ENCODE data around the gene KCNA3. TPM values are rescaled to one million over a fixed set of nuclear protein-coding genes. Genes with fewer than 3 reads are reported as not detected.

The KCNA3 gene
- total and polyA plus RNA-seq, 2 experiments from 2014 or later, result 0.43 TPM; not detected in 1

GRCh38 chr1:110638058-110638457 is 36.7 kb downstream of the KCNA3 start:
- Histone ChIP-seq H3K4me2 (no peak overlapping the region), H3K4me1 (ENCODE audit: insufficient read depth) (no peaks in the 10 kb centered on the region), H3K9me2 (replicated peaks; ENCODE audit: insufficient read depth) (no peaks in the 10 kb centered on the region), H4K20me1 (ENCODE audit: insufficient read depth, poor library complexity, severe bottlenecking) (no peaks in the 10 kb centered on the region), H3K9me3 (ENCODE audit: low read depth) (no peaks in the 10 kb centered on the region), H3K36me3 (replicated peaks; ENCODE audit: insufficient read depth, low read depth) (no peaks in the 10 kb centered on the region), H3K79me2 (no peaks in the 10 kb centered on the region), H3K27ac (no peak overlapping the region), H2AFZ (no peak overlapping the region), H3K4me3 (no peak overlapping the region), H3K27me3 (peaks cover 3% of the 10 kb centered on the region)
- DNase-seq (ENCODE audit: low spot score), result no peak
- TF ChIP-seq EZH2phosphoT487 (IDR thresholded peaks at IDR 0.05; ENCODE audit: low read depth, severe bottlenecking, unreplicated experiment) (no peak), EZH2 (IDR thresholded peaks at IDR 0.05; ENCODE audit: borderline replicate concordance) (no peak), CTCF (IDR thresholded peaks at IDR 0.05; ENCODE audit: poor library complexity) (no peak)
- WGBS (ENCODE audit: low lambda C conversion rate, missing lambda C conversion rate), result 67% methylated on average over 2 of the region's 2 CpGs

GRCh38 chr1:110637475-110637874 is 37.3 kb downstream of the KCNA3 start:
- Histone ChIP-seq H2AFZ (no peak overlapping the region), H4K20me1 (ENCODE audit: insufficient read depth, poor library complexity, severe bottlenecking) (no peaks in the 10 kb centered on the region), H3K79me2 (no peaks in the 10 kb centered on the region), H3K27ac (no peak overlapping the region), H3K4me1 (ENCODE audit: insufficient read depth) (no peaks in the 10 kb centered on the region), H3K4me2 (no peak overlapping the region), H3K9me2 (replicated peaks; ENCODE audit: insufficient read depth) (no peaks in the 10 kb centered on the region), H3K36me3 (replicated peaks; ENCODE audit: insufficient read depth, low read depth) (no peaks in the 10 kb centered on the region), H3K27me3 (peaks cover 3% of the 10 kb centered on the region), H3K4me3 (no peak overlapping the region), H3K9me3 (ENCODE audit: low read depth) (no peaks in the 10 kb centered on the region)
- no peak for TF ChIP-seq EZH2 (IDR thresholded peaks at IDR 0.05; ENCODE audit: borderline replicate concordance)
- WGBS (ENCODE audit: low lambda C conversion rate, missing lambda C conversion rate), result 63% methylated on average over 3 of the region's 3 CpGs
- DNase-seq (ENCODE audit: low spot score), result no peak

GRCh38 chr1:110636149-110636935 is 38.4 kb downstream of the KCNA3 start:
- no peaks in the 10 kb centered on the region for H3K9me2 ChIP-seq (replicated peaks; ENCODE audit: insufficient read depth)
- no peak for DNase-seq (ENCODE audit: low spot score)
- H4K20me1 ChIP-seq (ENCODE audit: insufficient read depth, poor library complexity, severe bottlenecking), result no peaks in the 10 kb centered on the region
- 75% methylated on average over 4 of the region's 4 CpGs for WGBS (ENCODE audit: low lambda C conversion rate, missing lambda C conversion rate)
- H2AFZ ChIP-seq, result no peak overlapping the region
- H3K4me2 ChIP-seq, result no peak overlapping the region
- H3K79me2 ChIP-seq, result no peaks in the 10 kb centered on the region
- TF ChIP-seq EZH2phosphoT487 (IDR thresholded peaks at IDR 0.05; ENCODE audit: low read depth, severe bottlenecking, unreplicated experiment) (no peak), CTCF (IDR thresholded peaks at IDR 0.05; ENCODE audit: poor library complexity) (no peak), EZH2 (IDR thresholded peaks at IDR 0.05; ENCODE audit: borderline replicate concordance) (no peak)
- H3K36me3 ChIP-seq (replicated peaks; ENCODE audit: insufficient read depth, low read depth), result no peaks in the 10 kb centered on the region
- H3K27ac ChIP-seq, result no peak overlapping the region
- H3K27me3 ChIP-seq, result peaks cover 3% of the 10 kb centered on the region
- no peak overlapping the region for H3K4me3 ChIP-seq
- no peaks in the 10 kb centered on the region for H3K4me1 ChIP-seq (ENCODE audit: insufficient read depth)
- H3K9me3 ChIP-seq (ENCODE audit: low read depth), result no peaks in the 10 kb centered on the region

GRCh38 chr1:110635434-110635833 is 39.3 kb downstream of the KCNA3 start:
- Histone ChIP-seq H3K27ac (no peak overlapping the region), H3K79me2 (no peaks in the 10 kb centered on the region), H3K27me3 (peaks cover 3% of the 10 kb centered on the region), H3K9me2 (replicated peaks; ENCODE audit: insufficient read depth) (no peaks in the 10 kb centered on the region), H3K4me1 (ENCODE audit: insufficient read depth) (no peaks in the 10 kb centered on the region), H3K4me2 (no peak overlapping the region), H3K4me3 (no peak overlapping the region), H2AFZ (no peak overlapping the region), H3K36me3 (replicated peaks; ENCODE audit: insufficient read depth, low read depth) (no peaks in the 10 kb centered on the region), H4K20me1 (ENCODE audit: insufficient read depth, poor library complexity, severe bottlenecking) (no peaks in the 10 kb centered on the region), H3K9me3 (ENCODE audit: low read depth) (no peaks in the 10 kb centered on the region)
- no peak for DNase-seq (ENCODE audit: low spot score)
- WGBS (ENCODE audit: low lambda C conversion rate, missing lambda C conversion rate), result 95% methylated on average over 2 of the region's 2 CpGs
- TF ChIP-seq EZH2phosphoT487 (IDR thresholded peaks at IDR 0.05; ENCODE audit: low read depth, severe bottlenecking, unreplicated experiment), result no peak
- no peak for TF ChIP-seq CTCF (IDR thresholded peaks at IDR 0.05; ENCODE audit: poor library complexity)
- TF ChIP-seq EZH2 (IDR thresholded peaks at IDR 0.05; ENCODE audit: borderline replicate concordance), result no peak

All from hepatocyte (in vitro differentiated cells).